WTC11 (cell line): ENCODE measurements around the gene YIPF2.

ENCODE experiments used
- AR ChIP-seq: fragments of 250-450 bp; sonication (Bioruptor Pico); IDR thresholded peaks from 2 replicates; pipeline ENCODE4 v1.9.0; 2021; ENCODE audit warnings: mild to moderate bottlenecking
- CTCF ChIP-seq: fragments of 200-600 bp; IDR thresholded peaks from 2 replicates; pipeline ENCODE4 v1.8.0; 2022; ENCODE audit warnings: antibody characterized with exemption
- NR3C1 ChIP-seq: sonication (generic); formaldehyde crosslinking; conservative IDR thresholded peaks from 2 replicates; pipeline ENCODE4 v1.8.1; 2023; ENCODE audit warnings: low read depth, mild to moderate bottlenecking, missing genetic modification reagents
- STAT6 ChIP-seq: sonication (generic); formaldehyde crosslinking; conservative IDR thresholded peaks from 2 replicates; pipeline ENCODE4 v1.8.1; 2023; ENCODE audit warnings: mild to moderate bottlenecking, low read depth, missing genetic modification reagents, moderate library complexity
- USF1 ChIP-seq: sonication (generic); formaldehyde crosslinking; IDR thresholded peaks from 2 replicates; pipeline ENCODE4 v1.8.0; 2022; ENCODE audit warnings: mild to moderate bottlenecking, missing genetic modification reagents
- TF ChIP-seq, protein P1 (sequence below): sonication (generic); formaldehyde crosslinking; conservative IDR thresholded peaks from 2 replicates; pipeline ENCODE4 v1.8.1; 2022; ENCODE audit warnings: mild to moderate bottlenecking, missing genetic modification reagents
- TF ChIP-seq, protein P2 (sequence below): sonication (generic); formaldehyde crosslinking; IDR thresholded peaks from 2 replicates; pipeline ENCODE4 v1.8.0; 2022; ENCODE audit warnings: missing genetic modification reagents
- TF ChIP-seq, protein P3 (sequence below): sonication (generic); formaldehyde crosslinking; IDR thresholded peaks from 2 replicates; pipeline ENCODE4 v1.8.1; 2022; ENCODE audit warnings: low read depth, missing genetic modification reagents, borderline replicate concordance

GRCh38 chr19:10965398-10965797, 37.0 kb upstream of the YIPF2 start:
- no peak for TF ChIP-seq CTCF
- TF ChIP-seq NR3C1 (CRISPR knock-in tag), result no peak
- TF ChIP-seq, protein P1, sequence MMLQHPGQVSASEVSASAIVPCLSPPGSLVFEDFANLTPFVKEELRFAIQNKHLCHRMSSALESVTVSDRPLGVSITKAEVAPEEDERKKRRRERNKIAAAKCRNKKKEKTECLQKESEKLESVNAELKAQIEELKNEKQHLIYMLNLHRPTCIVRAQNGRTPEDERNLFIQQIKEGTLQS (CRISPR knock-in tag), result no peak
- no peak for TF ChIP-seq STAT6 (CRISPR knock-in tag)
- TF ChIP-seq, protein P2, sequence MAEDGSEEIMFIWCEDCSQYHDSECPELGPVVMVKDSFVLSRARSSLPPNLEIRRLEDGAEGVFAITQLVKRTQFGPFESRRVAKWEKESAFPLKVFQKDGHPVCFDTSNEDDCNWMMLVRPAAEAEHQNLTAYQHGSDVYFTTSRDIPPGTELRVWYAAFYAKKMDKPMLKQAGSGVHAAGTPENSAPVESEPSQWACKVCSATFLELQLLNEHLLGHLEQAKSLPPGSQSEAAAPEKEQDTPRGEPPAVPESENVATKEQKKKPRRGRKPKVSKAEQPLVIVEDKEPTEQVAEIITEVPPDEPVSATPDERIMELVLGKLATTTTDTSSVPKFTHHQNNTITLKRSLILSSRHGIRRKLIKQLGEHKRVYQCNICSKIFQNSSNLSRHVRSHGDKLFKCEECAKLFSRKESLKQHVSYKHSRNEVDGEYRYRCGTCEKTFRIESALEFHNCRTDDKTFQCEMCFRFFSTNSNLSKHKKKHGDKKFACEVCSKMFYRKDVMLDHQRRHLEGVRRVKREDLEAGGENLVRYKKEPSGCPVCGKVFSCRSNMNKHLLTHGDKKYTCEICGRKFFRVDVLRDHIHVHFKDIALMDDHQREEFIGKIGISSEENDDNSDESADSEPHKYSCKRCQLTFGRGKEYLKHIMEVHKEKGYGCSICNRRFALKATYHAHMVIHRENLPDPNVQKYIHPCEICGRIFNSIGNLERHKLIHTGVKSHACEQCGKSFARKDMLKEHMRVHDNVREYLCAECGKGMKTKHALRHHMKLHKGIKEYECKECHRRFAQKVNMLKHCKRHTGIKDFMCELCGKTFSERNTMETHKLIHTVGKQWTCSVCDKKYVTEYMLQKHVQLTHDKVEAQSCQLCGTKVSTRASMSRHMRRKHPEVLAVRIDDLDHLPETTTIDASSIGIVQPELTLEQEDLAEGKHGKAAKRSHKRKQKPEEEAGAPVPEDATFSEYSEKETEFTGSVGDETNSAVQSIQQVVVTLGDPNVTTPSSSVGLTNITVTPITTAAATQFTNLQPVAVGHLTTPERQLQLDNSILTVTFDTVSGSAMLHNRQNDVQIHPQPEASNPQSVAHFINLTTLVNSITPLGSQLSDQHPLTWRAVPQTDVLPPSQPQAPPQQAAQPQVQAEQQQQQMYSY (CRISPR knock-in tag), result no peak
- no peak for TF ChIP-seq USF1 (CRISPR knock-in tag)
- TF ChIP-seq, protein P3, sequence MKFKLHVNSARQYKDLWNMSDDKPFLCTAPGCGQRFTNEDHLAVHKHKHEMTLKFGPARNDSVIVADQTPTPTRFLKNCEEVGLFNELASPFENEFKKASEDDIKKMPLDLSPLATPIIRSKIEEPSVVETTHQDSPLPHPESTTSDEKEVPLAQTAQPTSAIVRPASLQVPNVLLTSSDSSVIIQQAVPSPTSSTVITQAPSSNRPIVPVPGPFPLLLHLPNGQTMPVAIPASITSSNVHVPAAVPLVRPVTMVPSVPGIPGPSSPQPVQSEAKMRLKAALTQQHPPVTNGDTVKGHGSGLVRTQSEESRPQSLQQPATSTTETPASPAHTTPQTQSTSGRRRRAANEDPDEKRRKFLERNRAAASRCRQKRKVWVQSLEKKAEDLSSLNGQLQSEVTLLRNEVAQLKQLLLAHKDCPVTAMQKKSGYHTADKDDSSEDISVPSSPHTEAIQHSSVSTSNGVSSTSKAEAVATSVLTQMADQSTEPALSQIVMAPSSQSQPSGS (CRISPR knock-in tag), result no peak
- TF ChIP-seq AR (CRISPR knock-in tag), result no peak
